GM18907 (cell line): ENCODE measurements around the gene TUBD1.
"Not testable (repeated sequence)": the region's sequence is repeated elsewhere in the genome, so short reads cannot be mapped to it uniquely, and the experiment has no call there.

Source experiments
- ATAC-seq: cut with Tn5 transposase; IDR thresholded peaks from one replicate; pipeline ENCODE4 v1.9.1; 2021; ENCODE audit warnings: mild to moderate bottlenecking, moderate library complexity; ENCODE audit not compliant: unreplicated experiment

TUBD1 gene, protein sequence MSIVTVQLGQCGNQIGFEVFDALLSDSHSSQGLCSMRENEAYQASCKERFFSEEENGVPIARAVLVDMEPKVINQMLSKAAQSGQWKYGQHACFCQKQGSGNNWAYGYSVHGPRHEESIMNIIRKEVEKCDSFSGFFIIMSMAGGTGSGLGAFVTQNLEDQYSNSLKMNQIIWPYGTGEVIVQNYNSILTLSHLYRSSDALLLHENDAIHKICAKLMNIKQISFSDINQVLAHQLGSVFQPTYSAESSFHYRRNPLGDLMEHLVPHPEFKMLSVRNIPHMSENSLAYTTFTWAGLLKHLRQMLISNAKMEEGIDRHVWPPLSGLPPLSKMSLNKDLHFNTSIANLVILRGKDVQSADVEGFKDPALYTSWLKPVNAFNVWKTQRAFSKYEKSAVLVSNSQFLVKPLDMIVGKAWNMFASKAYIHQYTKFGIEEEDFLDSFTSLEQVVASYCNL

DNA sequence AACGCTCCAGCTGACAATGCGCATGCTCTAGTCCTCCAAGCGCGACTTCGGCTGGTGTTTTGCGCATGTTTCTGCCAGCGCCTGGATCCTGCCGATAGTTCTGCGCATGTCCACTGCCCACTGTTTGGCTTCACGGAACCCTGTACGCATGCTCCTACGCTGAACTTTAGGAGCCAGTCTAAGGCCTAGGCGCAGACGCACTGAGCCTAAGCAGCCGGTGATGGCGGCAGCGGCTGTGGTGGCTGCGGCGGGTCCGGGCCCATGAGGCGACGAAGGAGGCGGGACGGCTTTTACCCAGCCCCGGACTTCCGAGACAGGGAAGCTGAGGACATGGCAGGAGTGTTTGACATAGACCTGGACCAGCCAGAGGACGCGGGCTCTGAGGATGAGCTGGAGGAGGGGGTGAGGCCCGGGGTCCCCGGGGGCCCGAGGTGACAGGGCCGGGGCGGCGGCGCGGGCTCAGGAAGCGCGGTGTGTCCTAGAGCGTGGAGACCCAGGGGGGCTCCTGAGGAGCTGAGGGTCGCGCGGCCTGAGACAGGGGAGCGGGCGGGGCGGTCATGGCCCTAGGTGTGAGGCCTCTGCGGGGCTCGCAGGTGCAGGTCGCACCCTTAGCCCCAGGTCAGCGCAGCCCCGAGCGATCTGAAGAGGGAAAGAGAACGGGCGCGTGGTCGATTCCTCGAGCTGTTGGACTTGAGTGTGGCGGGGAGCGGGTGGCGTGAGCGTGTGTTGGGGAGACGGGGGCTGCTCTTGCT is at the start of gene TUBD1, which contains the start of gene RPS6KB1:
TSS of gene TUBD1 (minus strand) at position 20 of the 752 bp plus-strand sequence. CDS start 1,941 bp downstream, outside the sequence.
TSS of gene RPS6KB1 (plus strand) at position 198 of the 752 bp plus-strand sequence. CDS start at position 262, 64 bp downstream.
- ATAC-seq, result peak; percentile 87

DNA sequence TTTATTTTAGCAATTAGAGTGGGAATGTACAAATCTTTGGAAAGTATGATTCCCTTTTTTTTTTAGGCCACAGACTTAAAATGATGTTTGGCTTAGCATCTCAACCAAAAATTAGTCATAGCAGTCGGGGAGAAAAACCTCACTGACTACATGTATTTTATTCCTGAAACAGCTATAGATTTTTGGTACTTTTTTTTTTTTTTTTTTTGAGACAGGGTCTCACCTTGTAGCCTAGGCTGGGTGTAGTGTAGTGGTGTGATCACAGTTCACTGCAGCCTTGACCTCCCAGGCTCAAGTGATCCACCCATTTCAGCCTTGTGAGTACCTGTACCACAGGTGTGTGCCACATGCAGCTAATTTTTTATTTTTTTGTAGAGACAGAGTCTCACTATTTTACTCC is 48.4 kb upstream of the TUBD1 start:
- no peak for ATAC-seq

DNA sequence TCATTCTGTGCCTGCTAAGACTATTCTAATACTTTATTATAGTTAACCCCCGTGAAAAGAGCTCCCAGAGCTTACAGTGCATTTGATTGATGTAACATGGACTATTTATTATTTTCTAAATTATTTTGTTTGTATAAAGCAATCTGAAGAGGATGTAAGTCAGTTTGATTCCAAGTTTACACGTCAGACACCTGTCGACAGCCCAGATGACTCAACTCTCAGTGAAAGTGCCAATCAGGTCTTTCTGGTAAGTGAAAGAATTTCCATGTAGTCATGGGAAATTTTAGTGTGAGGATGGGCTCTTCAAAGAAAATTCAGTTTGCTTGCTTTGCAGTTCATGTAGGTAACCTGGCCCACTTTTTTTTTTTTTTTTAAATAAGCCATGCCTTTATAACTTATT is 48.0 kb upstream of the TUBD1 start:
- not testable (repeated sequence) for ATAC-seq

DNA sequence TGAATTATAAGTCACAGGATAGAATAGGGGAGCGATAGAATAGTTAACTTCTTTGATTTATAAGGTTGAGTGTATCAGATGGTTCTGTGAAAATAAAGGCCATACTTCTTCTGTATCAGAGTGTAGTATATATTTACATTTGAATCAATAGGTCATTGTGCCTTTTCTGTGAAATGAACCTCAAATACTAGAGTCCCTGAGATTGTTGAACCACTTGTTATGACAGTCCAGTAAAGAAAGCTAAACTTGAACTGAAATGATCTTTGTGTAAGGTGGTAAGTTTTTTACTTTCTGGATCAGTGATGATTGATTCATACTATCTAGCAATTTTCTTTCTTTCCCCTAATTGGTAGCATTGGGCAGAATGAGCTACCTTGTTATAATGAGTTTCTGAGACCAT is 40.6 kb upstream of the TUBD1 start:
- ATAC-seq, result not testable (repeated sequence)

DNA sequence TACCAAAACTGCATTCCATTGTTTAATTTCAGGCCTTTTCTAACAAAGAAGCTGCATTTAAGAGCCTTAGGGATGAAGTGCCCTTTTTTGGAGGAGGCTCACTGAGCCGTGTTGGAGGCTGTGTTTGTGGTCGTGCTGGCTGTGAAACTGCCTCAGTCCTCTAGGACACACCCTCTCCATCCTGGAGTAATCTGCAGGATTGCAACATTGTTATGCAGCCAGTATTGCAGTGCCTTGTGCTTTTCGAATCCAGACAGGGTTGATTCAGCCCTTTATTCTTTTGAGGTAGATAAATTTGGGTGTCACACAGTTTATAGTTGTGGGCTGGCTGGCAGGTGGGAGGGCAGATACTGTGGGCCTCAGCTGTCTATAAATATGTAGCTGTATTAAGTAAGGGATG is 38.0 kb upstream of the TUBD1 start:
- ATAC-seq, result not testable (repeated sequence)

DNA sequence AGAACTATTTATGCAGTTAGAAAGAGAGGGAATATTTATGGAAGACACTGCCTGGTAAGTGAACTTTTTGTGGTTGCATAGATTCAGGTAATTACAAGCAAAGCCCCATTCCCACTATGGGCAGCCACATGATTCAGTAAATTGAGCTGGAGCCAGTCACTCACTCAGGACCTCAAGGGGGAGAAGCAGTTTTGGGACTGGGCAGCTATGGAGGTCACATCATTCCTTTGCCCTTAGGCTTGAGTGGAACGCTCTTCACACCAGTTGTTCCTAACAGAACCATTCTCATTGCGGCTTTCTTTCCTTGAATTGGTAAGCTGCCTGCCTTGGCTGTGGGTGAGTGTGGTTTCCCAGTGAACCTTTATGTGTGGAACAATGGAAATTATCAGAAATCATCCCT is 37.4 kb upstream of the TUBD1 start:
- not testable (repeated sequence) for ATAC-seq

DNA sequence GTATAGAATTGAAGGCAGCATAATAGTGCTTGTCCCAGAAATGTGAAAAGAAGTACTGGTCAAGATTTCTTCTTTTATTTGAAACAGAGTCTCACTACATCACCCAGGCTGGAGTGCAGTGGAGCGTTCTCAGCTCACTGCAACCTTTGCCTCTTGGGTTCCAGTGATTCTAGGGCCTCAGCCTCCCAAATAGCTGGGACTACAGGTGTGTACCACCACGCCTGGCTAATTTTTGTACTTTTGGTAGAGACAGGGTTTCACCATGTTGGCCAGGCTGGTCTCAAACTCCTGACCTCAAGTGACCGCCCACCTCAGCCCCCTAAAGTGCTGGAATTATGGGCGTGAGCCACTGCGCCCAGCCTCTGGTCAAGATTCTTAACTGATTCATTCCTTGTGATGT is 27.9 kb upstream of the TUBD1 start:
- not testable (repeated sequence) for ATAC-seq

DNA sequence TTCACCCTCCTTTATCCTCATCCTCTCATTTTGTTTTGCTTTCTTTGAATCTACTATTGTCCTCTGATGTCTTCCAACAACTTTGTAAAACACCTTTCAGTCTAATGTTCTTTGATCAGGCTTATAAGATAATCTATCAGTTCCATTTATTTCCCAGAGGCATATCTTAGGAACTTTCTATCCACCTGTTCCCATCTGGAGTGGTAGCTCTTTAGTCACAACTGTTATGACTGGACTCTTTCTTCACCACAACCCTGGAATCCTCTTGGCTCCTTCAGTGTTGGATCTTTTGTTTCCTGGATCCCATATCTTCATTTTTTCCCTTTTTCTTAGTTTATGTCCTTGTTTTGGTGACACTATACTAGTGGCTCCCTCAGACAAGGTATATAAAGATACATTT is 23.7 kb upstream of the TUBD1 start:
- ATAC-seq, result no peak

DNA sequence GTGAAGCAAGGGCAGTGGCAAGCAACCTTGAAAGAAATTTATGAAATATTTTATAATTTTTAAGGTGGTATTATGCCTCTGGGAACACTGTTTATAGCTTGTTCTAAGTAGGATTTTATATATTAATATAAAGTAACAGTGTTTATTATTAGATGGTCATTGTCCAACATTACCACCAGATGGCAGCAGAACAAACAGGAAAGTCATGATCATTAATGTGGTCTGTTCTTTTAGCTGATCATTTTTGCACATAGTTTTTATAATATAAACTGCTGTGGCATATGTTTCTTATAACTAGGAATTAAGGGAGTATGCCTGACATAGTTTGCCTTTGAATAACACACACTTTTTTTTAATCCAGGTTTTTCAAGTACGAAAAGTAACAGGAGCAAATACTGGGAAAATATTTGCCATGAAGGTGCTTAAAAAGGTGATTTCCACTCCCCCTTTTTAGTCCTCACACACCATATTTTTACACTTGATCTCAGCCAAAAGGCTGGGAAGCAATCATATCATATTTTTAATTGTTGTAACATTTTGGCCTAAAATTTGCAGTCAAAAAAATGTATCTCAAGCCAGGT is 21.6 kb upstream of the TUBD1 start:
- ATAC-seq, result no peak

DNA sequence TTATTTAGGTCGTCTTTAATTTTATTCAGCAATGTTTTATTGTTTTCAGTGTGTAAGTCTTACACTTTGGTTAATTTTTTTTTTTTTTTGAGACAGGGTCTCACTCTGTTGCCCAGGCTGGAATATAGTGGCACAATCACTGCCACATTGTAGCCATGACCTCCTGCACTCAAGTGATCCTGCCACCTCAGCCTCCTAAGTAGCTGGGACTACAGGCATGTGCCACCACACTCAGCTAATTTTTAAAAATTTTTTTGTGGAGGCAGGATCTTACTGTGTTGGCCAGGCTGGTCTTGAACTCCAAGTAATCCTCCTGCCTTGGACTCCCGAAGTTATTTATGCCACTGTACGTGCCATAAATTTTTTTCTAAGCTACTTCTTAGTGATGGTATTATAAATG is 14.7 kb upstream of the TUBD1 start:
- no peak for ATAC-seq

DNA sequence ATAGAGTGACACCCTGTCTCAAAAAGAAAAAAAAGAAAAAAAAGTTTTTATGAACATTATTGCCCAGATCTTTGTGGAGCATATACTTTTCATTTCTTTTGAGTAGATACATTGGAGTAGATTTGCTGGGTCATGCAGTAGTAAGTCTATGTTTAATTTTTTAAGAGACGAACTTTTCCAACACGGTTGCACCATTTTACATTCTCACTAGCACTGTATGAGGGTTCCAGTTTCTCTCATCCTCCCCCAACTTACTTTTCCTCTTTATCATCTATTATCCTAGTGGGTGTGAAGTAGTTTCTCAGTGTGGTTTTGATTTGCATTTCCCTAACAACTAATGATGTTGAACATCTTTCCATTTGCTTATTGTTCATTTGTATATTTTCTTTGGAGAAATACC is 10.7 kb upstream of the TUBD1 start:
- ATAC-seq, result no peak

DNA sequence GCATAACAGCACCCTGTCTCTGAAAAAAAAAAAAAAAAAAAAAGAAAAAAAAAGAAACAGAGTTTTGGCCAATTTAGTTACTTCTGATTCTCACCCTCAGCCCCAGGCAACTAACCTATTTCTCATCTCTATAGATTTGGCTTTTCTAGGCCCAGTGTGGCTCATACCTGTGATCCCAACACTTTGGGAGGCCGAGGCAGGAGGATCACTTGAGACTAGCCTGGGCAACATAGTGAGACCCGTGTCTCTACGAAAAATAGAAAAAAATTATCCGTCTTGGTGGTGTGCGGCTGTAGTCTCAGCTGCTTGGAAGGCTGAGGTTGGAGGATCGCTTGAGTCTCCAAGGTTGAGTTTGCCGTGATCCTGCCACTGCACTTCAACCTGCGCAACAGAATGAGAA is 8.9 kb upstream of the TUBD1 start:
- ATAC-seq, result no peak

DNA sequence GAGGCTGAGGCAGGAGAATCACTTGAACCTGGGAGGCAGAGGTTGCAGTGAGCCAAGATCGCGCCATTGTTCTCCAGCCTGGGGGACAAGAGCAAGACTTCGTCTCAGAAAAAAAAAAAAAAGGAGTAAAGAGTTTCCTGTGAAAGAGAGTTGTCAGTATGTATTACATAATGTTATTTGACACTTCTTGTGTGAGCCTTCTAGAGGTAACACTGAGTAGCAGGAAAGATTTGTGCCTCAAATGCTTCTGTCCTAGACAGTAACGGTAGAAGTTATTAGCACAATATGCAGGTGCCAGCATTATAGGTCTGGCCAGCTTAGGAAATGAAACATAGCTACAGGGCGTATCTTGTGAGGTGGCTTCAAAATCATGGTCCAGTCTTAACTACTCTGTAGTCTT is 6.4 kb upstream of the TUBD1 start:
- no peak for ATAC-seq

DNA sequence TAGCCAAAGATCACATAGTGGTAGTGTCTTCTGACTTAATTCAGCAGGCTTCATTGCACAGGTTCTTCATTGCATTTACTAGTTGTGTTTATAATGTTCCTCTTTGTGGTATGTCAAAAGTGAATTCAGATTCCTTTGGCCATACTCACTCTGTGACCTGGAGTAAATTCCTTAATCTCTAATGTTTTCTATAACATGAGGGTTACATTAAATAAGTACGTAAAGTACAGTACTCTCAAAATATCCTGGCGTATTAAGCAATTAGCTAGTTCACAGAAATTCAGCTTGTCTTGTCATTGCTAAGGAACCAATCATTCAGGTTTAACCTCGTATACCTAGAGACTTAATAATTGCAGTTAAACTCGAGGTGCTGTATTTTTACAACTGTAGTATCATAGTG is 4.3 kb upstream of the TUBD1 start:
- no peak for ATAC-seq

DNA sequence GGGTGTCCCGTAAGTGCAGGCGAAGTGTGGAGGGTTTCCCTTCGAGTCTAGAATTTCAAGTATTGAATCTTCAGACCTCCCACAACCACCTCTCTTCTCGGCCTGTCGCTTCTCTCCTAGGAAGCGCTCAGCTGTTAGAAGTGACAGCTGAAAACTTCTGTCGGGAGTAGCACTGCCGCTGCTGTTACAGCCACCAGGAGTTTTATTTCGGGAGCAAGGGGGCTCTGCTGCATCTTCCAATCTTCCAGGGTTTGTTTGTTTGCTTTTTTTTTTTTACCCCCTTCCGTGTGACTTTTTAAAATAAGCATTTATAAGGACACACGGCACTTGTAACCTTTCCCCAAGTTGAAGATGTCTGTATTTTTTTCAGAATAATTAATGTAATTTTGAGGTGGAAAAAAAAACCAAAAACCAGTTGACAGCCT is 945 bp upstream of the TUBD1 start:
- no peak for ATAC-seq

DNA sequence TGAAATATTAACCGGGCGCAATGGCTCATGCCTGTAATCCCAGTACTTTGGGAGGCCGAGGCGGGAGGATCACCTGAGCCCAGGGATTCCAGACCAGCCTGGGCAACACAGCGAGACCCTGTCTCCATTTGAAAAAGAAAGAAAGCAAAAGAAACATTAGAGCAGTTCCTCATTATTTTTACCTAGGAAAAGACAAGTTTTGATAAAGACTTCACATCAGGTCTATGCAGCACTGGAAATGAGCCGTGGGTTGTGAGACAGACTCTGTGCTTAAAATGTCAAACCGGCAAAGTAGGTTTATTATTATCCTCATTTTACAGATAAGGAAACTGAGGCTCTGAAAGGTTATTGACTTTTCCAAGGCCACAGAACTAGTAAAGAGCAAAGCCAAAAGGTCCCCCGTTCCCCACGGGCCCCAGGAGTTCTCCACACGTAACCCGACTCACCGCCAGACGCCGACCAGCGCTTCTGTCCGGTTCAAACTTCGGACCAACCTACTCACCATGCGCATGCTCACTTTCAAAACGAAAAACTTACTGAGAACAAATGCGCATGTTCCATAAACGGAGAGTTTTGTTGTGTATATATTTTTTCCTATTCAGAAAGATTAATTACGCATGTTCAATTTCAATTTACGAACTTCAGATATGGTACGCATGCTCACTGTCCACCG is 356 bp downstream of the TUBD1 start:
- ATAC-seq, result peak; percentile 60

DNA sequence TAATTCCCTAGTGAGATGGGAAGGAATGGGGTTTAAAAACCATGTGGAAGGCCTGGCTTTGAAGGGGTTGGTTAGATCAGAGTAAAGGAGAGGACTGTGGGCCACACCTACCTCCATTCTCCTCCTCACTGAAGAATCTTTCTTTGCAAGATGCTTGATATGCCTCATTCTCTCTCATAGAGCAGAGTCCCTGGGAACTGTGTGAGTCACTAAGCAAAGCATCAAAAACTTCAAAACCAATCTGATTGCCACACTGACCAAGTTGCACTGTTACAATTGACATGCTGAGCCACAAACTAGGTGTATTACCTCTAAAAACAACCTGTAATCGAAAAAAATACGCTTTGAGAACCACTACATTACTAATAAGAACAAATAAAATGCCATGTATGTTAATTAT is 2.0 kb downstream of the TUBD1 start:
- ATAC-seq, result no peak

DNA sequence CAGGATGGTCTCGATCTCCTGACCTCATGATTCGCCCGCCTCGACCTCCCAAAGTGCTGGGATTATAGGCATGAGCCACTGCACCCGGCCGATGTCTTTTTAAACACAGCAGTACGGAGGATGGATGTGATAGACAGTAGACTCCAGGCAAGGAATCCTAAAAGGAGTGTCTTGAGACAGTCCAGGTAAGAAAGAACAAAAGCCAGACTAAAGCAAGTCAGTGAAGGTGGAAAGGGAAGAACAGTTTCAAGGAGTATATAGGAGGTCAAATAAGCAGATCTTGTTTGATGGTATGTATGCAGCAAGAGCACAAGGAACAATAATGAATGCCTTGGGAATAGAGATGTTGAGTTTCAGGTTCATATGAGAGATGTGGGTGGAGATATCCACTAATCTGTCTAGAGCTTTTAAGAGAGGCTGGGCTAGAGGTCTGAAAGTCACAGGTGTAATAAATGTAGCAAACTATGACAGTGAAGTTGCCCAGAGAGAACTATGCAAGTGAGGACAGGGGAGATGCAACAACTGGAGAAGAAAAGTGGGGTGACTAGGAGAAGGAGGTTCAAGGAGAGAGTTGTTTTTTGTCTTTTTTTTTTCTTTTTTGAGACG is 4.5 kb downstream of the TUBD1 start:
- ATAC-seq, result no peak

DNA sequence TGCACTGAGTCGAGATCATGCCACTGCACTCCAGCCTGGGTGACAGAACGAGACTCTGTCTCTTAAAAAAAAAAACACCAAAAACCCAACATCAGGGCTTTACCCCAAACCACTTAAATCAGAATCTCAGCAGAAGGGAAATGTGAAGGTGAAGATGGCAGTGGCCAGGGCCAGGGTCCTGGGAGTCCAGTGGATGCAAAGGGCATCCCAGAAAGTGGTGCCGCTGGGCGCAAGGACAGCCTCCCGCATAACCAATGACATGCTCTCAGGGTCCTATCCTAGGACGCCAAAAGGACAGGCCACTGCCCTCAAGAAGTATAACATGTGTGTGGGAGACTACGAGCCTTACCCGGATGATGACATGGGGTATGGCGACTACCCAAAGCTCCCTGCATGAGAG is 7.9 kb downstream of the TUBD1 start:
- ATAC-seq, result no peak

DNA sequence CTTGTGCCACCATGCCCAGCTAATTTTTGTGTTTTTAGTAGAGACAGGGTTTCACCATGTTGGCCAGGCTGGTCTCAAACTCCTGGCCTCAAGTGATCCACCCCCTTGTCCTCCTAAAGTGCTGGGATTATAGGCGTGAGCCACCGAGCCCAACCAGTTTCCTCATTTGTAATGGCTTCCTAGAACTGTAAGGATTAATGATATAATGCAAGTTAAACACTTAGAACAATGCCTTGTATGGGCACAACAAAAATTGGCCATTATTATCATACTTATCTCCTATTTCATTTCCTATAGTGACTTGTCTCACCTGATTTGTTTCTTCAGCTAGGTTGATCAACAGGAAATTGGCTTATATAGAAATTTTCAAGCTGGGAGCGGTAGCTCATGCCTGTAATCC is 14.1 kb downstream of the TUBD1 start:
- ATAC-seq, result no peak

DNA sequence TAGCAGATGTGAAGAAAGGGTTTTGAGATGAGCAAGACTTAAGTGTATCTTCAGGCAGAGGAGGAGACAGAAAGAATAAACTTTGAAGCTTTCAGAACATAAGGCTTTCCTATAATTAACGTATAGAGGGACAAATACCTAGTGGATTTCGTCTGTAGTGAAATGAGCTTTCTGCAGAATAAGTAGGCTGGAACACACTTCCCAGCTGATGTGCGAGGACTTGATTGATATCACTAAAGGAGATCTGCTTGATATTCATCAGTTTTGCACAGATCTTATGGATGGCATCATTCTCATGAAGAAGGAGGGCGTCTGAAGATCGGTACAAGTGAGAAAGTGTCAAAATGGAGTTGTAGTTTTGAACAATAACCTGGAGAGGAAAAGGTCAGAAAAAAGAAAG is 14.8 kb downstream of the TUBD1 start:
- ATAC-seq, result no peak
